Keratinocyte (primary cell): ENCODE results near the gene SEMA3E. TPM values are rescaled to one million over a fixed set of nuclear protein-coding genes. Genes with fewer than 3 reads are reported as not detected.

ENCODE experiments used
- DNase-seq: peaks from one replicate; pipeline ENCODE4 v3.0.0-alpha.2; 2011; ENCODE audit warnings: low read depth, missing footprints, low spot score
- FAIRE-seq: peaks from 2 replicates; lab custom pipeline; 2011; peaks lifted over from hg19 to GRCh38; lab: Jason Lieb, UNC
- H2AFZ ChIP-seq: 2 replicates; pipeline ENCODE4 v1.6.0; 2012; ENCODE audit warnings: low read length, control low read depth, inconsistent platforms; ENCODE audit not compliant: control insufficient read depth
- H3K27ac ChIP-seq: 2 replicates; pipeline ENCODE4 v1.5.1; 2011; ENCODE audit warnings: low read length; ENCODE audit not compliant: control insufficient read depth, insufficient read depth
- H3K27me3 ChIP-seq: 3 replicates; pipeline ENCODE4 v1.6.0; 2011; ENCODE audit warnings: low read length; ENCODE audit not compliant: control insufficient read depth, insufficient read depth; ENCODE audit errors: extremely low read depth
- H3K36me3 ChIP-seq, 2 experiments: 2 replicates in 1 of 2; 3 replicates in 1 of 2; pipeline ENCODE4 v1.5.1; 2011; ENCODE audit warnings: low read length in 2 of 2, mild to moderate bottlenecking in 1 of 2; ENCODE audit not compliant: control insufficient read depth in 2 of 2, insufficient read depth in 2 of 2; ENCODE audit errors: extremely low read depth in 1 of 2
- H3K4me1 ChIP-seq: 3 replicates; pipeline ENCODE4 v1.5.1; 2011; ENCODE audit warnings: low read length; ENCODE audit not compliant: control insufficient read depth, insufficient read depth; ENCODE audit errors: extremely low read depth
- H3K4me2 ChIP-seq: 3 replicates; pipeline ENCODE4 v1.6.0; 2011; ENCODE audit warnings: low read depth, low read length; ENCODE audit not compliant: control insufficient read depth, insufficient read depth; ENCODE audit errors: extremely low read depth
- H3K4me3 ChIP-seq, 3 experiments: fragments of 200-600 bp in 1 of 3; sonication (generic) in 1 of 3; 2 replicates in 2 of 3; 3 replicates in 1 of 3; pipeline ENCODE4 v1.5.1; 2011 to 2016; ENCODE audit warnings: low read length in 3 of 3, mild to moderate bottlenecking in 3 of 3, control low read depth in 2 of 3, inconsistent platforms in 1 of 3, low read depth in 1 of 3, mixed read lengths in 1 of 3, mixed run types in 1 of 3, moderate library complexity in 1 of 3; ENCODE audit not compliant: control insufficient read depth in 2 of 3, insufficient read depth in 2 of 3; ENCODE audit errors: extremely low read depth in 1 of 3
- H3K79me2 ChIP-seq: 2 replicates; pipeline ENCODE4 v1.6.0; 2012; ENCODE audit warnings: low read length; ENCODE audit not compliant: control insufficient read depth, insufficient read depth
- H3K9ac ChIP-seq: 3 replicates; pipeline ENCODE4 v1.6.0; 2011; ENCODE audit warnings: low read length; ENCODE audit not compliant: control insufficient read depth, insufficient read depth; ENCODE audit errors: extremely low read depth
- H3K9me1 ChIP-seq: 3 replicates; pipeline ENCODE4 v1.6.0; 2011; ENCODE audit warnings: low read length; ENCODE audit not compliant: control insufficient read depth, insufficient read depth; ENCODE audit errors: extremely low read depth
- H3K9me3 ChIP-seq: 2 replicates; pipeline ENCODE4 v1.5.1; 2012; ENCODE audit warnings: low read depth, low read length; ENCODE audit not compliant: control insufficient read depth
- H4K20me1 ChIP-seq: 3 replicates; pipeline ENCODE4 v1.6.0; 2011; ENCODE audit warnings: low read length; ENCODE audit not compliant: control insufficient read depth, insufficient read depth; ENCODE audit errors: extremely low read depth
- CTCF ChIP-seq, 3 experiments: IDR thresholded peaks in 1 of 3; conservative IDR thresholded peaks in 1 of 3; optimal IDR thresholded peaks in 1 of 3; 2 replicates in 2 of 3; 3 replicates in 1 of 3; pipeline versions ENCODE3 to v1.5.1; 2011; ENCODE audit warnings: low read length in 3 of 3, mild to moderate bottlenecking in 3 of 3, moderate library complexity in 2 of 3, control low read depth in 1 of 3, inconsistent platforms in 1 of 3; ENCODE audit not compliant: insufficient read depth in 2 of 3; ENCODE audit errors: extremely low read depth in 1 of 3
- EZH2 ChIP-seq: IDR thresholded peaks from one replicate; pipeline ENCODE4 v1.6.1; 2012; ENCODE audit warnings: inconsistent platforms, mild to moderate bottlenecking, low read length, moderate library complexity
- dilution Hi-C: fragments of 300-500 bp; cut with MboI; formaldehyde crosslinking; loops from one replicate; pipeline ENCODE4 v1.7.0; 2020; ENCODE audit warnings: low sequenced_read_pairs; ENCODE audit not compliant: extremely low pct_ligation_motif_present
- polyA plus RNA-seq, 5 experiments: library from polyadenylated mRNA; depleted of rRNA in 3 of 5; stranded (reverse) in 3 of 5; stranded (forward) in 1 of 5; unstranded in 1 of 5; fragments of >200 nt; gene quantifications; 1 replicate in 1 of 5; 2 replicates in 3 of 5; 3 replicates in 1 of 5; pipeline versions ENCODE4 v1.2.1 to v1.2.3, GENCODE V29; 2011 to 2012; ENCODE audit warnings: missing spikeins in 2 of 5, low read depth in 1 of 5, low replicate concordance in 1 of 5

Gene SEMA3E
- polyA plus RNA-seq, 1 donor (not counting 4 experiments of a cell fraction or from before 2014, with no cell fraction given) = 0.21 TPM

GRCh38 chr7:83608716-83609115 is 40.2 kb downstream of the SEMA3E start:
- Histone ChIP-seq H4K20me1 (no peaks in the 10 kb centered on the region), H3K27me3 (no peaks in the 10 kb centered on the region), H3K27ac (no peak overlapping the region), H3K4me1 (no peaks in the 10 kb centered on the region), H2AFZ (no peak overlapping the region), H3K9me3 (no peaks in the 10 kb centered on the region), H3K9ac (no peak overlapping the region), H3K36me3 (no peaks in the 10 kb centered on the region), H3K4me3 (no peak overlapping the region), H3K9me1 (no peaks in the 10 kb centered on the region), H3K79me2 (no peaks in the 10 kb centered on the region), H3K4me2 (no peak overlapping the region)
- DNase-seq = no peak
- FAIRE-seq = no peak
- TF ChIP-seq CTCF (optimal IDR thresholded peaks at IDR 0.05 in 1 of 3, IDR thresholded peaks at IDR 0.05 in 1 of 3, conservative IDR thresholded peaks at IDR 0.05 in 1 of 3; ENCODE audit: extremely low read depth in 1 of 3, insufficient read depth in 2 of 3, low read length in 3 of 3) = no peak
- TF ChIP-seq EZH2 = no peak
- dilution Hi-C loops = no loop called here

DNA sequence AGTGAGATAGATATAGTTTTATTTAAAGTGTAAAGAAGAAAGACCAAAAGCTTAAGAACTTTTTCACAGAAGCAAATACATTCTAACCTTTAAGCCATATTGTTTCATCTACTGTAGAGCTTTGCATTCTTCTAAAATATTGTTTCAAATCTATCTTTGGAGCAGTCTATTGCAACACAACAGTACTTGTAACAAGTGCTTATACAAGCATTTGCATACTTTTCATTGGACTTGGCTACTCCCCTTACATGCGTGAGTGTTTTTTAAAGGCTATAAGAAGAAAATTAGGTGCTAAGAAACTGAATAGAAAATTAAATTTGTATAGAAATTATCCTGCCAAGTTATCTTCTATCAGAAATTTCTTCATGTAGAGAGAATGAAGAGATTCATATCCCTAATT is 45.3 kb downstream of the SEMA3E start:
- no peak overlapping the region for H3K27ac ChIP-seq
- no peaks in the 10 kb centered on the region for H3K36me3 ChIP-seq
- dilution Hi-C loops = no loop called here
- DNase-seq (no peak), FAIRE-seq (no peak)
- H3K79me2 ChIP-seq = no peaks in the 10 kb centered on the region
- no peak overlapping the region for H3K4me2 ChIP-seq
- H2AFZ ChIP-seq = no peak overlapping the region
- no peaks in the 10 kb centered on the region for H4K20me1 ChIP-seq
- no peaks in the 10 kb centered on the region for H3K27me3 ChIP-seq
- H3K4me1 ChIP-seq = no peaks in the 10 kb centered on the region
- H3K4me3 ChIP-seq = no peak overlapping the region
- no peaks in the 10 kb centered on the region for H3K9me3 ChIP-seq
- no peaks in the 10 kb centered on the region for H3K9me1 ChIP-seq
- H3K9ac ChIP-seq = no peak overlapping the region
- no peak for TF ChIP-seq CTCF (optimal IDR thresholded peaks at IDR 0.05 in 1 of 3, IDR thresholded peaks at IDR 0.05 in 1 of 3, conservative IDR thresholded peaks at IDR 0.05 in 1 of 3; ENCODE audit: extremely low read depth in 1 of 3, insufficient read depth in 2 of 3, low read length in 3 of 3)
- TF ChIP-seq EZH2 = no peak
